Nephron (organoid): ENCODE results near the gene BTN3A1.

ENCODE experiments used
- H3K27ac Mint-ChIP-seq, 3 experiments: 2 replicates each; pipeline ENCODE4 v1.8.0; 2020; ENCODE audit warnings: mixed read lengths in 3 of 3, mild to moderate bottlenecking in 2 of 3, moderate library complexity in 1 of 3
- H3K27me3 Mint-ChIP-seq: 2 replicates; pipeline ENCODE4 v1.8.0; 2021; ENCODE audit warnings: low read depth, mild to moderate bottlenecking, moderate library complexity, mixed read lengths
- H3K36me3 Mint-ChIP-seq: 2 replicates; pipeline ENCODE4 v1.8.0; 2020; ENCODE audit warnings: low read depth, mixed read lengths
- H3K4me1 Mint-ChIP-seq: 2 replicates; pipeline ENCODE4 v1.8.0; 2020; ENCODE audit warnings: mixed read lengths
- H3K4me3 Mint-ChIP-seq, 3 experiments: 2 replicates each; pipeline ENCODE4 v1.8.0; 2020; ENCODE audit warnings: mild to moderate bottlenecking in 3 of 3, mixed read lengths in 3 of 3, moderate library complexity in 2 of 3
- H3K9me3 Mint-ChIP-seq: 2 replicates; pipeline ENCODE4 v1.8.0; 2020; ENCODE audit warnings: mixed read lengths
- TF ChIP-seq, protein P1 (sequence below), 3 experiments: fragments of 200-600 bp; sonication (generic); IDR thresholded peaks; one replicate each; pipeline ENCODE4 v1.5.0; 2021; ENCODE audit warnings: antibody characterized with exemption in 3 of 3; ENCODE audit not compliant: unreplicated experiment in 3 of 3

The BTN3A1 gene

DNA sequence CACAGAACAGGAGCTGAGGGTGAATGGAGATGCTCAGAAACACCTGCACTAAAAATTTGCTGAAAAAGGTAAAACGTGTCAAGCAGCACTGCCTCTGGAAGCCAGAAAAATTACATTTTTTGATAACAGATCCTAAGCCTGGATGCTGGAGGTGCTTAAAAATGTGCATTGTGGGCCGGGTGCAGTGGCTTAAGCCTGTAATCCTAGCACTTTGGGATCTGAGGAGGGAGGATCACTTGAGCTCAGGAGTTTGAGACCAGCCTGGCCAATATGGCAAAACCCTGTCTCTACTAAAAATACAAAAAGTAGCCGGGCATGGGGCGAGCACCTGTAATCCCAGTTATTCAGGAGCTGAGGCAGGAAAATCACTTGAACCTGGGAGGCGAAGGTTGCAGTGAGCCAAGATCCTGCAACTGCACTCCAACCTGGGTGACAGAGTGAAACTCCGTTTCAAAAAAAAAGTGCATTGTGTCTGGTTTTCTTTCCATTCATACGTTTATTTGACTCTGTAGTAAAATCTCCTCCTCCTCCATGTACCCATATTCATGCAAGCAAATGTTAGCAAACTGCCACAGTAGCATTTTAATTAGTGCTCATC, 587 bp upstream of the BTN3A1 start:
- Mint-ChIP-seq H3K27me3 (peaks cover 5% of the 10 kb centered on the region), H3K9me3 (no peaks in the 10 kb centered on the region), H3K36me3 (peaks cover 7% of the 10 kb centered on the region), H3K4me1 (peaks cover 18% of the 10 kb centered on the region), H3K27ac (peak overlapping the region; percentile 96 to 99 (median 97)), H3K4me3 (peak overlapping the region; percentile 93 to 97 (median 94))
- TF ChIP-seq, protein P1, sequence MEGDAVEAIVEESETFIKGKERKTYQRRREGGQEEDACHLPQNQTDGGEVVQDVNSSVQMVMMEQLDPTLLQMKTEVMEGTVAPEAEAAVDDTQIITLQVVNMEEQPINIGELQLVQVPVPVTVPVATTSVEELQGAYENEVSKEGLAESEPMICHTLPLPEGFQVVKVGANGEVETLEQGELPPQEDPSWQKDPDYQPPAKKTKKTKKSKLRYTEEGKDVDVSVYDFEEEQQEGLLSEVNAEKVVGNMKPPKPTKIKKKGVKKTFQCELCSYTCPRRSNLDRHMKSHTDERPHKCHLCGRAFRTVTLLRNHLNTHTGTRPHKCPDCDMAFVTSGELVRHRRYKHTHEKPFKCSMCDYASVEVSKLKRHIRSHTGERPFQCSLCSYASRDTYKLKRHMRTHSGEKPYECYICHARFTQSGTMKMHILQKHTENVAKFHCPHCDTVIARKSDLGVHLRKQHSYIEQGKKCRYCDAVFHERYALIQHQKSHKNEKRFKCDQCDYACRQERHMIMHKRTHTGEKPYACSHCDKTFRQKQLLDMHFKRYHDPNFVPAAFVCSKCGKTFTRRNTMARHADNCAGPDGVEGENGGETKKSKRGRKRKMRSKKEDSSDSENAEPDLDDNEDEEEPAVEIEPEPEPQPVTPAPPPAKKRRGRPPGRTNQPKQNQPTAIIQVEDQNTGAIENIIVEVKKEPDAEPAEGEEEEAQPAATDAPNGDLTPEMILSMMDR (IDR thresholded peaks at IDR 0.05; ENCODE audit: unreplicated experiment in 3 of 3), result no peak

- TF ChIP-seq, protein P1 (IDR thresholded peaks at IDR 0.05; ENCODE audit: unreplicated experiment in 3 of 3), result no peak
- H3K36me3 Mint-ChIP-seq, result peaks cover 19% of the 10 kb centered on the region
- H3K27ac Mint-ChIP-seq, result no peak overlapping the region
- H3K4me1 Mint-ChIP-seq, result peaks cover 18% of the 10 kb centered on the region
- peak overlapping the region; percentile 29 to 62 (median 60) for H3K4me3 Mint-ChIP-seq
- H3K27me3 Mint-ChIP-seq, result no peaks in the 10 kb centered on the region
- no peaks in the 10 kb centered on the region for H3K9me3 Mint-ChIP-seq
These were observed 1.8 kb downstream of the BTN3A1 start for GRCh38 chr6:26403893-26404292.

GRCh38 chr6:26404546-26404945, 2.5 kb downstream of the BTN3A1 start:
- Mint-ChIP-seq H3K36me3 (peaks cover 19% of the 10 kb centered on the region), H3K4me3 (peak overlapping the region in 2 of 3 experiments; percentile 24 to 29), H3K27ac (no peak overlapping the region), H3K27me3 (peaks cover 3% of the 10 kb centered on the region), H3K4me1 (peaks cover 18% of the 10 kb centered on the region), H3K9me3 (no peaks in the 10 kb centered on the region)
- TF ChIP-seq, protein P1 (IDR thresholded peaks at IDR 0.05; ENCODE audit: unreplicated experiment in 3 of 3), result no peak

DNA sequence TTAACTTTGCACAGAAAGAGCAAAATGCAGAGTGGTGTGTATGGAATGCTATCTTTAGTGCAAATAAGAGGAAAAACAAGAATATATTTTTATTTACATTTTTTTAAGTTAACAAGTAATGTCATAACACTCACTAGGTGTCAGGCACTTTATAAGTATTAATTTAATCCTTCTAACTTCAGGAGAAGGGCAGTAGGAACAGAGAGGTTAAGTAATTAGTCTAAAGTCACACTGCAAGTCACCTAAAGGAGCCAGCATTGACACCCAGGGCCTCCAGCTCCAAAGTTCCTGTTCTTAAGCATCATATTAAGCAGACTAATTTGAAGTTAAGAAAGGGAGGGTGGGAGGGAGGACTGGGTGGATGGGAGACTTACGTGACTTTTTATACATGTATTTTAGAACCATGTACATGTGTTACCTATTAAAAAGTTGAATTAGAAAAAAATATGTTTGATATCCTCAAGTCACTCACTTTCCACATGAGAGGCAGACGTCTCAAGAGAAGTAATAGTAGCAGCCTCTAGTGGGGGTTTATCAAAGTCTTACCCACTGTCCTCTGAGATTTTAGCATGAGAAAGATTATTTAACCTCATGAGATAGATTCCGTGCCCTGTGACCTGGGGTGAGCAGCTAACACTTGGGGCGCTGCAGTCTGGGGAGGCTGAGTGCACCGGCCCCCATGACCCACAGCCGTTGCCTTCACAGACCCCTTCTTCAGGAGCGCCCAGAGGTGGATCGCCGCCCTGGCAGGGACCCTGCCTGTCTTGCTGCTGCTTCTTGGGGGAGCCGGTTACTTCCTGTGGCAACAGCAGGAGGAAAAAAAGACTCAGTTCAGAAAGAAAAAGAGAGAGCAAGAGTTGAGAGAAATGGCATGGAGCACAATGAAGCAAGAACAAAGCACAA, 7.0 kb downstream of the BTN3A1 start:
- peaks cover 3% of the 10 kb centered on the region for H3K27me3 Mint-ChIP-seq
- no peaks in the 10 kb centered on the region for H3K4me1 Mint-ChIP-seq
- H3K36me3 Mint-ChIP-seq, result peaks cover 50% of the 10 kb centered on the region
- H3K27ac Mint-ChIP-seq, result no peak overlapping the region
- no peaks in the 10 kb centered on the region for H3K9me3 Mint-ChIP-seq
- TF ChIP-seq, protein P1 (IDR thresholded peaks at IDR 0.05; ENCODE audit: unreplicated experiment in 3 of 3), result no peak
- H3K4me3 Mint-ChIP-seq, result no peak overlapping the region

GRCh38 chr6:26411751-26412150, 9.7 kb downstream of the BTN3A1 start:
- peaks cover 44% of the 10 kb centered on the region for H3K36me3 Mint-ChIP-seq
- TF ChIP-seq, protein P1 (IDR thresholded peaks at IDR 0.05; ENCODE audit: unreplicated experiment in 3 of 3), result no peak
- H3K27me3 Mint-ChIP-seq, result peaks cover 3% of the 10 kb centered on the region
- peak overlapping the region in 1 of 3 experiments; percentile 5 for H3K27ac Mint-ChIP-seq
- H3K4me1 Mint-ChIP-seq, result no peaks in the 10 kb centered on the region
- no peak overlapping the region for H3K4me3 Mint-ChIP-seq
- peaks cover 2% of the 10 kb centered on the region for H3K9me3 Mint-ChIP-seq
